ENCODE results near the gene POU6F1.

The POU6F1 gene

DNA sequence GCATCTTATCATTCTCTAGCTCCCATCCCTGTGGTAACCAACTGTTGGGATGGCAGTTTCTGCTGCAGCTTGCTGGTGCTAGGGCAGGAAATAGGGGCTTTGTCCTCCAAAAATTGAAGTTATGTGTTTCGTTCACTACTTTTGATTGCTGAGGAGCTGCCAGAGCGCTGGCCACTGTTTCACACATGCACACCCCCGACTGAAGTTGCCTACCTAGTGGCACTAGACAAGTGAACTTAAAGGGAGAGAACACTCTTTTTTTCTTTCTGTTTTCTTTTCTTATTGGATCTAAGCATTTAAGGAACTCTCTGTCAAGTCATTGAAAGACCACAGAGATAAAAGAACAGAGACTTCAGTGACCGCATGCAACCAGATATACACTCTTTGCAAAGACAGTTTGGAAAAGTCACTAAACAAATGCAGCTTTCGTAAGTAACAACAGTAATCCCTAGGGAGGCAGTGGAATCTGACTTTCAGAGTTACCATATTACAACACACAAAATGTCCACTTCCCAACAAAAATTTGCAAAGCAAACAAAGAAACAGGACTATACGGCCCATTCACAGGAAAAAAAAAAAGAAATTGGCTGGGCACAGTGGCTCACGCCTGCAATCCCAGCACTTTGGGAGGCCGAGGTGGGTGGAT, 56.9 kb downstream of the POU6F1 start:
- ChIA-PET POLR2A (ENCODE audit: low non-redundant PET) (no interaction called here), CTCF (no interaction called here)
- DNase-seq (ENCODE audit: low spot score): no peak
- H3K27ac ChIP-seq: no peak overlapping the region
- TF ChIP-seq, protein P1, sequence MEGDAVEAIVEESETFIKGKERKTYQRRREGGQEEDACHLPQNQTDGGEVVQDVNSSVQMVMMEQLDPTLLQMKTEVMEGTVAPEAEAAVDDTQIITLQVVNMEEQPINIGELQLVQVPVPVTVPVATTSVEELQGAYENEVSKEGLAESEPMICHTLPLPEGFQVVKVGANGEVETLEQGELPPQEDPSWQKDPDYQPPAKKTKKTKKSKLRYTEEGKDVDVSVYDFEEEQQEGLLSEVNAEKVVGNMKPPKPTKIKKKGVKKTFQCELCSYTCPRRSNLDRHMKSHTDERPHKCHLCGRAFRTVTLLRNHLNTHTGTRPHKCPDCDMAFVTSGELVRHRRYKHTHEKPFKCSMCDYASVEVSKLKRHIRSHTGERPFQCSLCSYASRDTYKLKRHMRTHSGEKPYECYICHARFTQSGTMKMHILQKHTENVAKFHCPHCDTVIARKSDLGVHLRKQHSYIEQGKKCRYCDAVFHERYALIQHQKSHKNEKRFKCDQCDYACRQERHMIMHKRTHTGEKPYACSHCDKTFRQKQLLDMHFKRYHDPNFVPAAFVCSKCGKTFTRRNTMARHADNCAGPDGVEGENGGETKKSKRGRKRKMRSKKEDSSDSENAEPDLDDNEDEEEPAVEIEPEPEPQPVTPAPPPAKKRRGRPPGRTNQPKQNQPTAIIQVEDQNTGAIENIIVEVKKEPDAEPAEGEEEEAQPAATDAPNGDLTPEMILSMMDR (conservative IDR thresholded peaks at IDR 0.05; ENCODE audit: low read depth): no peak

DNA sequence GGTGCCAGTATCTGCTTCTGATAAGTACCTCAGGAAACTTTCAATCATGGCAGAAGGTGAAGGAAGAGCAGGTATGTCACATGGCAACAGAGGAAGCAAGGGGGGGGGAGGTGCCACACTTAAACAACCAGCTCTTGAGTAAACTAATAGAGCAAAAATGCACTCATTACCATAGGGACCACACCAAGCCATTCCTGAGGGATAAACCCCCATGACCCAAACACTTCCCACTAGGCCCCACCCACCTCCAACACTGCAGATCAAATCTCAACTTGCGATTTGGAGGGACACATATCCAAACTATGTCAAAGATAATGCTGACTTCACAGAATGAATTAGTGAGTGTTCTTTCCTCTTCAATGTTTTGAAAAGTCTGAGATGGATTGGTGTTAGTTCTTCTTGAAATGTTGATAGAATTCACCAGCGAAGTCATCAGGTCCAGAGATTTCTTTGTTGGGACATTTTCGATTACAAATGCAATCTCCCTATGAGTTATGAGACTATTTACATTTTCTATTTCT, 61.6 kb downstream of the POU6F1 start:
- TF ChIP-seq, protein P1 (conservative IDR thresholded peaks at IDR 0.05; ENCODE audit: low read depth): no peak
- no peak overlapping the region for H3K27ac ChIP-seq
- POLR2A ChIA-PET (ENCODE audit: low non-redundant PET): no interaction called here
- CTCF ChIA-PET: no interaction called here
- DNase-seq (ENCODE audit: low spot score): no peak

DNA sequence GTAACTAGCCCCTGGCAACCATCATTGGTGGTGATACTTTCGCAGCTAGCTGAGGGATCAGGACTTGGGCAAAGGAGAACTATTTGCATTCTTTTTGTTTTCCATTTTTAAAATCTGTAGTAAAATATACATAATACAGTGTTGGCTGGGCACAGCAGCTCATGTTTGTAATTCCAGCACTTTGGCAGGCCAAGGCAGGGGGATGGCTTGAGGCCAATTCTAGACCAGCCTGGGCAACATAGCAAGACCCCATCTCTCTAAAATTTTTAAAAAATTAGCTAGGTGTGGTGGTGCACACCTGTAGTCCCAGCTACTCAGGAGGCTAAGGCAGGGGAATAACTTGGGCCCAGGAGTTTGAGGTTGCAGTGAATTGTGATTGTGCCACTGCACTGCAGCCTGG, 64.9 kb downstream of the POU6F1 start:
- no peak overlapping the region for H3K27ac ChIP-seq
- TF ChIP-seq, protein P1 (conservative IDR thresholded peaks at IDR 0.05; ENCODE audit: low read depth): no peak
- ChIA-PET CTCF (interaction anchor here (0.7 kb wide), 1 partner anchor 78 kb away, joined by 6 read pairs; no protein-coding TSS in a partner anchor), POLR2A (ENCODE audit: low non-redundant PET) (no interaction called here)
- DNase-seq (ENCODE audit: low spot score): no peak

DNA sequence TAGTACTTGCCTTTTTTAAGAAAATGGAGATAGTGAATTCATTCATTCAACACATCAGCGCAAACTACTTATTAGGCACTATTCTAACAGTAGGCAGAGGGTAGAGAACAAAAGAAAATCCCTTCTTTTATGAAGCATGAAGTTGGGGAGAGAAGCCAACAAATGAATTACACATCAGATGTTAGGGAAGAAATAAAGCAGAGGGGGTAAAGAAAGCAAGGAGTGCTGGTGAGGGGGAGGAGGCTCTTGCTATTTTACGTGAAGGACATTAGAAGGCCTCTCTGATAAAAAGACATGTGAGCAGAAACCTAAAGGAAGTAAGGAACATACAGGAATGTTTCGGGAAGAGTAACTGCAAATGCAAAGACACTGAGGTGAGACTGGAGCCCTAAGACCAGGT, 67.1 kb downstream of the POU6F1 start:
- DNase-seq (ENCODE audit: low spot score): no peak
- no peak overlapping the region for H3K27ac ChIP-seq
- ChIA-PET CTCF (no interaction called here), POLR2A (ENCODE audit: low non-redundant PET) (no interaction called here)
- TF ChIP-seq, protein P1 (conservative IDR thresholded peaks at IDR 0.05; ENCODE audit: low read depth): no peak

DNA sequence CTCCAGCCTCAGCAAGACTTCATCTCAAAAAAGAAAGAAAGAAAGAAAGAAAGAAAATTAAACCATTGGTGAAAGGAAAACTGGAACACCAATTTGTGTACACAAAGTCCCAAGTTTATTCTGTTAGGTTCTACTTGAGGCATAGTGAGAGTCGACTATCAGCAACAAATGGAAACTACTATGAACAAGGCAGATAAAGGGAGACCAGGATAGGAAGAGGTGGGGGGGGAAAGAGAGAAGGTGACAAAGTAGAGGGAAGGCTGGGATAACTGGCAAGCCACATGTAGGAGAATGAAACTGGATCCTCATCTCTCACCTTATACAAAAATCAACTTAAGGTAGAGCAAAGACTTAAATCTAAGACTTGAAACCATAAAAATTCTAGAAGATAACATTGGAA, 70.6 kb downstream of the POU6F1 start:
- TF ChIP-seq, protein P1 (conservative IDR thresholded peaks at IDR 0.05; ENCODE audit: low read depth): no peak
- no peak for DNase-seq (ENCODE audit: low spot score)
- H3K27ac ChIP-seq: no peak overlapping the region
- CTCF ChIA-PET: no interaction called here
- POLR2A ChIA-PET (ENCODE audit: low non-redundant PET): no interaction called here

DNA sequence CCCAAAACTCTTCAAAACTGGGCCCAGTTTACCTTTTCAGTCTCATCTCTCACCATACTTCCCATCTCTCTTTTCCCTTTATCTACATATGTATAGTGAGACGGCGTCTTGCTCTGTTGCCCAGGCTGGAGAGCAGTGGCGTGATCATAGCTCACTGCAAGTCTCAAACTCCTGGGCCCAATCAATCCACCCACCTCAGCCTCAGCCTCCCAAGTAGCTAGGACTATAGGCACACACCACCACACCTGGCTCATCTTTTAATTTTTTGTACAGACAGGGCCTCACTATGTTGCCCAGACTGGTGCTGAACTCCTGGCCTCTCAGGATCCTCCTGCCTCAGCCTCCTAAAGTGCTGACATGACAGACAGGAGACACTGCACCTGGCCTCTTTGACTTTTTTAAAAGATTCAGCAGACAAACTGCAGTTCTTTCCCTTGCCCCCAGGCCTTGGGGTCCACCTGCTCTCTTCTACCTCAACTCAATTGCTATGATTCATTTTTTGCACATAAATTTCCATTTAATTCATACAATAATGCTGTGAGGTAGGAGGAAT, 78.5 kb downstream of the POU6F1 start:
- no peak for DNase-seq (ENCODE audit: low spot score)
- ChIA-PET POLR2A (ENCODE audit: low non-redundant PET) (no interaction called here), CTCF (no interaction called here)
- TF ChIP-seq, protein P1 (conservative IDR thresholded peaks at IDR 0.05; ENCODE audit: low read depth): no peak
- no peak overlapping the region for H3K27ac ChIP-seq

All from RWPE1 (cell line).